GM18861 (cell line): ENCODE data around the gene ADGRG1.

Experiments
- ATAC-seq: cut with Tn5 transposase; IDR thresholded peaks from one replicate; pipeline ENCODE4 v1.9.1; 2021; ENCODE audit not compliant: unreplicated experiment

ADGRG1 gene

DNA sequence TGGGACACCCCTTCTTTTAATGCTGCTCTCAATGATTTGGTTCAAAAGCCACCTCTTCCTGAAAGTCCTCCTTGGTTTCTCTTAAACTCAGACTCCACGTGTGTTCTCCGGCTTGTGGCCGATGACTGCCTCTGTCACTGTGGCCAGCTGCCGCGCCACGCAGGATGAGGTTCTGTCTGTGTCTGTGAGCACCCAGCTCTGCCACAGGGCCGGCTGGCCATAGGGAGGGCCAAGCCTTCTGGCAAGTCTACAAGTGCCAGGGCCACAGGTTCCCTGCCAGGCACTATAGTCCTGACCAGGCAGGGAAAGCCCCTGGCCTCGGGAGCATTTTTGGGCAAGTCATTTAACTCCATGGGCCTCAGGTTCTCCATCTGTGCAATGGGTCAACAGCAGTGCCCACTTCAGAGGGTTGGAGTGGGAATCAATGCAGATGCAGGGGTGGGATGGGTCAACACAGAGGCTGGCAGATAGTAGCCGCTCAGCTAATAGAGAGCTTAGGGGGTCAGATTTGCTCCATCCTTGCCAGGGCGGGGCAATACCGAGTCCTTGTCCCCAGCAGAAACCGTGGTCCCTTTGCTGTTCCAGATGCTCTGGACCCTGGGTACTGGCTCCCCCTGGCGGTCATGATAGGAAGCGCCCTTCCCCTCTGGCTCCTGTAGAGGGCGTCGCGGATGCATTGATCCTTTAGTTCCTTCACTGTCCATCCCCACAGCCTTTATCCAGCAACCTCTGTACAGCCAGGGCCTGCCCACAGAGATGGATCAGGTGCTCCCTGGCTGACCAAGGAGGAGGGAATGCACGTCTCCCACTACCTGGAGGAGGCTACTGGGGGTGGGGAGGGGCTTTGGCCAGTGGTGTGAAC, 20.4 kb downstream of the ADGRG1 start:
- ATAC-seq, result peak; percentile 44

DNA sequence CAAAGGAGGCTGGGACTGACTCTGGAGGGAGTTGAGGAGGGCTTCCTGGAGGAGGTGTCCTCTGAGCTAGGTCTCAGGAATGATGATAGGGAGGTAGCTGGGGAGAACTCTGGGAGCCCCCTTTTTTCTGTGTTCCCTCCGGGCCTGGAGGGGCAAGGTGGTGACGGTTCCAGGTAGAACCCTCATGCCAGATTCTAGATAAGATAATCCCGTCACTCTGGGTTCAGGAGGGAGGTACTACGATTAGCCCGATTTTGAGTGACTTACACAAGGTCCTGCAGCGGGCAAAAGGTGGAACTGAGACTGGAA, 21.0 kb downstream of the ADGRG1 start:
- no peak for ATAC-seq

DNA sequence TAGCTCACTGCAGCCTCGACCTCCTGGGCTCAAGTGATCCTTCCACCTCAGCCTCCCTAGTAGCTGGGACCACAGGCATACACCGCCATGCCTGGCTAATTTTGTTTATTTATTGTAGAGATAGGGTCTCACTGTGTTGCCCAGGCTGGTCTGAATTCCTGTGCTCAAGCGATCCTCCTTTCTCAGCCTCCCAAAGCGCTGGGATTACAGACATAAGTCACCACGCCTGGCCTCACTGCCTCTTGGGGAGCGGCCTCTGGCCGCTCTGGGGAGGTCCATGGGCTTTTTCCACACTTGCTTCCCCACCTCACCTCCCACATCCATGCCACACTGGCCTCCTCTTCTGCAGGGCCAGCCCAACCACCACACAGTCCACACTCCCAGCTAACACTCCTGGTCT, 21.4 kb downstream of the ADGRG1 start:
- ATAC-seq, result no peak

DNA sequence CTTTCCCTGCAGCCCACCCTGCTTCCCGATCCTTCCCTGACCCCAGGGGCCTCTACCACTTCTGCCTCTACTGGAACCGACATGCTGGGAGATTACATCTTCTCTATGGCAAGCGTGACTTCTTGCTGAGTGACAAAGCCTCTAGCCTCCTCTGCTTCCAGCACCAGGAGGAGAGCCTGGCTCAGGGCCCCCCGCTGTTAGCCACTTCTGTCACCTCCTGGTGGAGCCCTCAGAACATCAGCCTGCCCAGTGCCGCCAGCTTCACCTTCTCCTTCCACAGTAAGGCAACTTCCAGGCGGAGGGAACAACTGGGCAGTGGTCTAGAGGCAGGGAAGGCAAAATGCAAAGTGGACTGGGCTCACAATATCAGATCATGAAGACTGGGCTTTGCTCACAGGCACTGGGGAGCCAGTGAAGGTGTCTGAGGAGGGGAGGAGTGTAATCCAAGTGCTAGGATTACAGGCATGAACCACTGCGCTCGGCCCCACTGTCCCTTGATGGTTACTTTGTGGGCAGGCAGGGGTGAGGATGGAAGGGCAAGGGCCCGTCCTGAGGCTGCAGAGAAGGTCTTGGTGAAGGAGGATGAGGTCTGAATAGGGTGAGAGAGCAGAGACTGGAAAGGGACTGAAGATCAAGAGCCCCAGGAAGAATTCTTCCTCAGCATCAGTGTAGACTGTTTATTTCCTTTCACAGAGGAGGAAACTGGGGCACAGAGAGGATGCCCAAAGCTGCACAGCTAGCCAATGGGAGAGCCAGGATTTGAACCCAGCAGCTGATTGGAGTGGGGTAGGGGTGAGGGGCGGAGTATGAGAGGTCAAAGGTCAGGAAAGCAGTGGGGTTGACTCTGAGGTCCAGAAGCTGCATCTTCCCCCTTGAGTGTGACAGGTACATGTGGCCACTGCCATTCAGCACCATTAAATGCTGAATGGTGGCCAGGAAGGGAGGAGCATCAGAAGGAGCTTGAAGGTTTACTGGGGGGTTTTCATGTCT, 23.2 kb downstream of the ADGRG1 start:
- no peak for ATAC-seq

DNA sequence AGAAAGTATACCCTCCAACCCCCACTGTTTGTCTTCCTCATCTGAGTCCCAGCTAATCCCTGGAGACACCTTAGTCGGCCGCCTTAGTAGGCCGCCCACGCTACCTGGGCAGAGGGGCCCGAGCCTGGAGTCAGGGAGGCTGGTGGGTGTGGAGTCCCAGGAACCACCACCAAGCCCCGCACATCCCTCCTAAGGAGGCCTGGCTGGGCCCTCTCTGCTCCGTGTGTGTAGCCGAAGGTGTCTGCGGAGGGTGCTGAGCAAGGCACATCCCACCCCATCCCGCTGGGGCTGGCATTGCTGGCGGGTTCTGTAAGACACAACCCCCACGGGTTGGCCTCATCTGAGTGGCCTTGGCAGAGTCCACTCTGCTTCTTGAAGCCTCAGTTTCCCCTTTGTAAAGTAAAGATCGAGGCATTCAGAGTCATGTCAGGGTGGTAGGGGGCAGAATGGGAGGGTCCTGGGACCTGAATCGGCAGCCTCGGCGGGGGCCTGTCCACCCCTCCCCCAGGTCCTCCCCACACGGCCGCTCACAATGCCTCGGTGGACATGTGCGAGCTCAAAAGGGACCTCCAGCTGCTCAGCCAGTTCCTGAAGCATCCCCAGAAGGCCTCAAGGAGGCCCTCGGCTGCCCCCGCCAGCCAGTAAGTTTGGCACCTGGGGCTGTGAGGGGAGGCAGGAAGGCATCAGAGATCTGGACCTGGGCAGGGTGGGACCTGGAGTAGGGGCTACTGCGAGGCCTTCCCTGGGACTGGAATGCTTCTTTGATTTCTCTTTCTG, 24.5 kb downstream of the ADGRG1 start:
- no peak for ATAC-seq

DNA sequence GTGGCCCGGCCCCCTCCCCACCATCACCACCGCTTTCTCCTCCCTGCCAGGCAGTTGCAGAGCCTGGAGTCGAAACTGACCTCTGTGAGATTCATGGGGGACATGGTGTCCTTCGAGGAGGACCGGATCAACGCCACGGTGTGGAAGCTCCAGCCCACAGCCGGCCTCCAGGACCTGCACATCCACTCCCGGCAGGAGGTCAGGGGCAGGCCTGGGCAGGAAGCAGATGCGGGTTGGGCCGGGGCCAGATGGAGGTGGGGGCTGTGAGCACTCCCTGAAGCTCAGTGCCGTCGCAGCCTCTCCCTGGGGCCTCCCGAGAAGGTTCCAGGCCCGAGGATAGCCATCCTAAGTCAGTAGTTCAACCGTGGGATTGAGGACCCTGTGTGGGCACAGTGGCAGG, 25.5 kb downstream of the ADGRG1 start:
- no peak for ATAC-seq

DNA sequence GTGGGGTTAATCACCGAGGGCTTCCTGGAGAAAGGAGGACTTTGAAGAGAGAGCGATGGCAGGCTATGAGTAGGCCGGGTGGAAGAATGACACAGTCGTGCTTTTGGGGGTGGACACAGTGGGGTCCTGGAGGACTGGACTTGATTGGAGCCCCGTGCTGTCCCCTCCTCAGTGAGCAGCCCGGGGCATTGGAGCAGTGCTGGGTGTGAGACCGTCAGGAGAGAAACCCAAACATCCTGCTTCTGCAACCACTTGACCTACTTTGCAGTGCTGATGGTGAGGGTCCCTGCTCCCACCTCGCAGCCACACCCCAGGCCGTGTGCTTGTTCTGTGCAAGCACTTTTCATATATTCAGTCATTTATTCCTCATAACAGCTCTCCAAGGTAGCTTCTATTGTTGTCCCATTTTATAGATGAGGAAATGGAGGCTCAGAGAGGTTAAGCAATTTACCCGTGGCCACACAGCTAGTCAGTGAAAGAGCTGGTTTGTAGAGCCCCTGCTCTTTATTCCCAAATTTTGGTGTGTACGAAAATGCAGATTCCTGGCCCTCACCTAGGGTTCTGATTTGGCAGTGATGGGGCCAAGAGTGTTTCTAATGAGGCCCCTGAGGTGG, 28.0 kb downstream of the ADGRG1 start:
- no peak for ATAC-seq

DNA sequence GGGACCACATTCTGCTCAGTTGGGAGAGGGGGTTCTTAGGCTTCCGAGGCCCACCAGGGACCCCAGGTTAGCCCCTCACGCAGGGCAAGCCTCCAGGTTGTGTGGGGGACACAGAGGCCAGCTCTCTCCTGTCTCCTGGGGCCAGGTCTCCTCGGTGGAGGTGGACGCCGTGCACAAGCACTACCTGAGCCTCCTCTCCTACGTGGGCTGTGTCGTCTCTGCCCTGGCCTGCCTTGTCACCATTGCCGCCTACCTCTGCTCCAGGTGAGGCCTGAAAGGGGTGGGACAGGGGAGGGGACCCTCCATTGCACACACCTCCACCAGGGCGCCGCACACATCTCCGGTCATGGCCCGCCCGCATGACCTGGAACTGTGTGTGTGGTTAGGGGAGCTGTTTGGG, 28.8 kb downstream of the ADGRG1 start:
- no peak for ATAC-seq

DNA sequence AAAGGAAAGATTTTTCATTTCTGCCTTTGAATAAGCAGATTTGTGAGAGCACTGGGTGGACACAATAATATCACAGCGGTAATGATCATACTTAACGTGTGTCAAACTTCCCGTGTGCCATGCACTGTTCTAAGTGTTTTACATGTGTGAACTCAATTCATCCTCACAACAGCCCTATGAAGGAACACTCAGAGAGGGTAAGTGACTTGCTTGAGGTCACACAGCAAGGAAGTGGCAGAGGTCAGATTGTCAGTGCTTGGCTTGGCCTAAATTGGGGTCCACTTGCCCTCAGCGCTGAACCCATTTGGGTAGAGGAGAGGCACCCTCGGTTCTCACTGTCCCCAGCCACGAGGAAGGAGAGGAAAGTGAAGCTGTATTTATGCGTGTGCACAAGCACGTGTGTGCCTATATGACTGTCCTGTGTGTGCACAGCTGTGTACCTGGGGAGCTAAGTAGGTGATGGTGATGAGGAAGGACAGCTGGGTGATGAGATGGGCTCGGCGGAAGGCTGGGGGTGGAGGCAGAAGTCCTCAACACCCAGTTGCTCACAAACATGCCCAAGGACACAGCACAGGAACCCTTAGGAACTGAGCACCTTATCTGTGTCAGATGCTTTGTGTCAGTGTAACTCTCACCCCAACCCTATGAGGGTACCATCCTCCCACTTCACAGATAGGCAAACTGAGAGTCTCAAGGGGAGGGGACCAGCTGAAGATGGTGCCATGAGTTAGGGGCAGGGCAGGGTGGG, 29.9 kb downstream of the ADGRG1 start:
- ATAC-seq, result no peak

DNA sequence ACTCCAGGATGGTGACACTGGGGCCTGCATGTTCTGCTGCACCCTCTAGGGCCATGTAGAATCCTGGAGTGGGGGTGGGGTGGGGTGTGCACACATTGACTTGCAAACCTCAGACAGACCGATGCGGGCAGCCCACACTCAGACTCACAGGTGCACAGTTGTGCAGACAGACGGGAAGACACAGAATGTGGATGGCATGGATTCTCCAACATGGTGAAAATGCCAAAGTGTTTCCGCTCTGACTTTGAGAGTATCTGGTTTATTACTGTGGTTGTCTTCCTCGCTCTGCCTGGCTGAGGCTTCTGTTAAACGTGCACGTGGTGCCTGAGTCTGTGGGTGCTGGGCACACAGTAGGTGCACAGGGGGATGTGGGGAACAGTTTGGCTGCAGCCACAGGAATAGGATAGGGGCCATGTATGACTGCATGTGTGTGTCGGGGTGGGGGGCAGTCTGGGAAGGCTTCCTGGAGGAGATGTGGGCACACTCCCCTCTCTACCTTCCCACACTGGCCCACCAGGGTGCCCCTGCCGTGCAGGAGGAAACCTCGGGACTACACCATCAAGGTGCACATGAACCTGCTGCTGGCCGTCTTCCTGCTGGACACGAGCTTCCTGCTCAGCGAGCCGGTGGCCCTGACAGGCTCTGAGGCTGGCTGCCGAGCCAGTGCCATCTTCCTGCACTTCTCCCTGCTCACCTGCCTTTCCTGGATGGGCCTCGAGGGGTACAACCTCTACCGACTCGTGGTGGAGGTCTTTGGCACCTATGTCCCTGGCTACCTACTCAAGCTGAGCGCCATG, 30.6 kb downstream of the ADGRG1 start:
- no peak for ATAC-seq

DNA sequence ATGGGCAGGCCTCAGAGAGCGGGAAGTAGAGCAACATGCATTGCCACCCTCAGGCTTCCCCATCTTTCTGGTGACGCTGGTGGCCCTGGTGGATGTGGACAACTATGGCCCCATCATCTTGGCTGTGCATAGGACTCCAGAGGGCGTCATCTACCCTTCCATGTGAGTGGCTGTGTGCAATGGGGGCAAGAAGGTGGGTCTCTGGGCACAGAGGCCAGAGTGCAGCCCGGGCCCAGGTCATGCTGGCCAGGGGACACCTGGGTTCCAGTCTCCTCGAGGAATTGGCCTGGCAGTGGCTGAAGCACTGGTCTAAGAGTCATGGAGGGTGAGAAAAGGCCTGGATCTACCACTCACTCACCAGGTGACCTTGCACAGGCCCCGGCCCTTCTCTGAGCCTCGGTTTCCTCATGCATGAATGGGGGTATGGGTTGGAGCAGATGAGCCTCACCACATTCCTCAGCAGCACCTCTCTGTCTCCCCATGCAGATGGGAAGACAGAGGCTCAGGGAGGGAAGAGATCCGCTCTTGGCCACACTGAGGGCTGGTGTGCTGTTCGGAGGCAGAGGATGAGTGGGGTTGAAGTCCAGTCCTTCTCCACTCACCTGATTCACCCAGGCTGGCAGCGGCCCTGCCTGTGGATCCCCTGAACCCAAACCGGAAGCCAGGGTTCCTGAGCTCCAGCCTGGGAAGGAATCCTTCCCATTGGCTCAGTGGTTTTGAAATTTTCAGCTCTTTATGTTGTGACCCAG, 32.5 kb downstream of the ADGRG1 start:
- no peak for ATAC-seq

DNA sequence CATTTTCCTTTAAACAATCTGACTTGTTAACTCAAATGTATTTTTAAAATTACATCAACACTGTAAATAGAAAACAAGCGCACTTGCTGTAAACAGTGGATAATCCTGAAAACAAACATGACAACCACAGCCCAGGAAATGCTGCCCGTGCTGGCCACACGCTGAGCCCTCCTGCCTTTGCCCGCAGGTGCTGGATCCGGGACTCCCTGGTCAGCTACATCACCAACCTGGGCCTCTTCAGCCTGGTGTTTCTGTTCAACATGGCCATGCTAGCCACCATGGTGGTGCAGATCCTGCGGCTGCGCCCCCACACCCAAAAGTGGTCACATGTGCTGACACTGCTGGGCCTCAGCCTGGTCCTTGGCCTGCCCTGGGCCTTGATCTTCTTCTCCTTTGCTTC, 33.1 kb downstream of the ADGRG1 start:
- no peak for ATAC-seq

DNA sequence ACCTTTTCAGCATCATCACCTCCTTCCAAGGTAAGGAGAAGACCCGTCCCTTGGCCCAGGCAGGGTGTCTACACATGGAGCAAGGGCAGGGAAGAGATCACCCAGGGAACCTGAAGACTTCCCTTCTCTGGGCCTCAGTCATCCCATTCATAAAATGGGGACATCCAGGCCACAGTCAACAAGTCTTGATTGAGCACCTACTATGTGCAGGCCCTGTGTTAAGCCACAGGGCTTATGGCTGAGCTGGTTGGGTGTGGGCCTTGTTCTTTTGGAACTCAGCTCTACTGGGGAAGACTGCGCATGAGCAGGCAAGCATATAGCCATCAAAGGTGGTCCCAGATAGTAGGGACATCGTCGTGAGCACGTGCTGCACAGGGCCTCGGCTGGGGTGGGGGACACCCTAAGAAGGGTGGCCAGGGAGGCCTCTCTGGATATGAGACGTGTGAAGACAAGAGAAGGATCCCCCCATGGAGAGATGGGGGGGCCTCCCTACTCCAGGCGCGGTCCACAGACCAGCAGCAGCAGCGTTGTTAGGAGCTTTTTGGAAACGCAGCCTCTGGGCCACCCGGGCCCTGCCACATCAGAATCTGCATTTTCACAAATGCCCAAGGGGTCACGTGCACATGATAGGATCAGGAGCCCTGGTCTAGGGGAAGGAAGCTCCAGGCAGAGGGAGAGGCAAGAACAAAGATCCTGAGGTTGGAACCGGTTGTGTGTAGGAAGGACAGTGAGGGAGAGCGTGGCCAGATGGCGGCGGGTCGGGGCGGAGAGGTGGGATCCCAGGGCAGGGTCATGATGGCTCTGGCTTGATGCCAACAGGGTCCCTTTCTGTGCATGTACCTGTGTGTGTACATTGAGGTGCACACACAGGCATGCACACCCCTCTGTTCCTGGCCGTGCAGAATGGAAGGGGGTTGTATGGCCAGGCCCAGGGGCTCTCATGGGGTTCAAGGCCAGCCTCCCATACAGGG, 33.8 kb downstream of the ADGRG1 start:
- no peak for ATAC-seq

DNA sequence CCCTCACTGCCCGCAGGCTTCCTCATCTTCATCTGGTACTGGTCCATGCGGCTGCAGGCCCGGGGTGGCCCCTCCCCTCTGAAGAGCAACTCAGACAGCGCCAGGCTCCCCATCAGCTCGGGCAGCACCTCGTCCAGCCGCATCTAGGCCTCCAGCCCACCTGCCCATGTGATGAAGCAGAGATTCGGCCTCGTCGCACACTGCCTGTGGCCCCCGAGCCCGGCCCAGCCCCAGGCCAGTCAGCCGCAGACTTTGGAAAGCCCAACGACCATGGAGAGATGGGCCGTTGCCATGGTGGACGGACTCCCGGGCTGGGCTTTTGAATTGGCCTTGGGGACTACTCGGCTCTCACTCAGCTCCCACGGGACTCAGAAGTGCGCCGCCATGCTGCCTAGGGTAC, 35.0 kb downstream of the ADGRG1 start:
- no peak for ATAC-seq

DNA sequence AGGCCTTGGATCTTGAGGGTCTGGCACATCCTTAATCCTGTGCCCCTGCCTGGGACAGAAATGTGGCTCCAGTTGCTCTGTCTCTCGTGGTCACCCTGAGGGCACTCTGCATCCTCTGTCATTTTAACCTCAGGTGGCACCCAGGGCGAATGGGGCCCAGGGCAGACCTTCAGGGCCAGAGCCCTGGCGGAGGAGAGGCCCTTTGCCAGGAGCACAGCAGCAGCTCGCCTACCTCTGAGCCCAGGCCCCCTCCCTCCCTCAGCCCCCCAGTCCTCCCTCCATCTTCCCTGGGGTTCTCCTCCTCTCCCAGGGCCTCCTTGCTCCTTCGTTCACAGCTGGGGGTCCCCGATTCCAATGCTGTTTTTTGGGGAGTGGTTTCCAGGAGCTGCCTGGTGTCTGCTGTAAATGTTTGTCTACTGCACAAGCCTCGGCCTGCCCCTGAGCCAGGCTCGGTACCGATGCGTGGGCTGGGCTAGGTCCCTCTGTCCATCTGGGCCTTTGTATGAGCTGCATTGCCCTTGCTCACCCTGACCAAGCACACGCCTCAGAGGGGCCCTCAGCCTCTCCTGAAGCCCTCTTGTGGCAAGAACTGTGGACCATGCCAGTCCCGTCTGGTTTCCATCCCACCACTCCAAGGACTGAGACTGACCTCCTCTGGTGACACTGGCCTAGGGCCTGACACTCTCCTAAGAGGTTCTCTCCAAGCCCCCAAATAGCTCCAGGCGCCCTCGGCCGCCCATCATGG, 35.7 kb downstream of the ADGRG1 start:
- no peak for ATAC-seq

DNA sequence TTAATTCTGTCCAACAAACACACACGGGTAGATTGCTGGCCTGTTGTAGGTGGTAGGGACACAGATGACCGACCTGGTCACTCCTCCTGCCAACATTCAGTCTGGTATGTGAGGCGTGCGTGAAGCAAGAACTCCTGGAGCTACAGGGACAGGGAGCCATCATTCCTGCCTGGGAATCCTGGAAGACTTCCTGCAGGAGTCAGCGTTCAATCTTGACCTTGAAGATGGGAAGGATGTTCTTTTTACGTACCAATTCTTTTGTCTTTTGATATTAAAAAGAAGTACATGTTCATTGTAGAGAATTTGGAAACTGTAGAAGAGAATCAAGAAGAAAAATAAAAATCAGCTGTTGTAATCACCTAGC, 36.2 kb downstream of the ADGRG1 start:
- ATAC-seq, result no peak

DNA sequence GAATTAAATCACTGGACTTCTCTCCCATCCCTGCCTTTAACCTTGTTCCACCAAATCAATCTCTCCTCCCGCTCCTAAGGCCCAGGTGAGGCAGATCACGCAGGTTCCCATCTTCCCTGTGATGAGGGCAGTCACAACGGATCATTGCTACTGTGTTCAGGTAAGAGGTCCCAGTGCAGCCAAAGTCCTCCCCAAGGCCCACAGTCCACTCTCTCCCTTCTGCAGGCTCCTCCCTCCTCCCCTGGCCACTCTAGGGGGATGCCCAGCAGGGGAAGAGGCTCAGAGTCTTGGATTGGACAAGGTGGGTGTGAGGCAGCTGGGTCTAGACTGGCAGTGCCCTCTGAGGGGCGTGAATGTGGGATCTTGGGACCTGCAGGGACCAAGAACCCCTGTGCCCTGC, 37.1 kb downstream of the ADGRG1 start:
- ATAC-seq, result no peak
